SU-DHL-6 (cell line): Measurements from ENCODE around the gene SPDYA.
A peak's percentile ranks its signal among the peaks of the same experiment; 100 is the strongest.

Source experiments
- H2AFZ ChIP-seq: fragments of 200-600 bp; sonication (generic); 2 replicates; pipeline ENCODE4 v1.6.1; 2014; ENCODE audit warnings: low read depth, mild to moderate bottlenecking, moderate library complexity, mixed read lengths, antibody characterized with exemption, low read length; ENCODE audit not compliant: severe bottlenecking
- H3F3A ChIP-seq: fragments of 200-600 bp; shearing (Covaris generic); 2 replicates; pipeline ENCODE4 v1.6.0; 2016; ENCODE audit warnings: antibody characterized with exemption, mild to moderate bottlenecking; ENCODE audit not compliant: insufficient read depth
- H3K27ac ChIP-seq: fragments of 200-600 bp; sonication (generic); 2 replicates; pipeline ENCODE4 v1.5.1; 2016; ENCODE audit warnings: low read depth, mild to moderate bottlenecking, low read length, moderate library complexity, mixed read lengths
- H3K27me3 ChIP-seq: fragments of 200-600 bp; sonication (generic), shearing (Covaris generic); 2 replicates; pipeline ENCODE4 v1.6.0; 2014; ENCODE audit warnings: mild to moderate bottlenecking, low read length
- H3K36me3 ChIP-seq: fragments of 200-600 bp; sonication (generic); 2 replicates; pipeline ENCODE4 v1.6.1; 2014; ENCODE audit warnings: mild to moderate bottlenecking, low read length, mixed read lengths
- H3K4me2 ChIP-seq: fragments of 300-600, 200-600 bp; shearing (Covaris generic), sonication (generic); 2 replicates; pipeline ENCODE4 v1.6.0; 2014; ENCODE audit warnings: low read length, low read depth, mild to moderate bottlenecking; ENCODE audit not compliant: poor library complexity, severe bottlenecking
- H3K4me3 ChIP-seq: fragments of 200-600 bp; sonication (generic); 2 replicates; pipeline ENCODE4 v1.5.1; 2014; ENCODE audit warnings: antibody characterized with exemption, low read length, mild to moderate bottlenecking, mixed read lengths; ENCODE audit not compliant: insufficient read depth, poor library complexity, severe bottlenecking
- H3K79me2 ChIP-seq: fragments of 200-600 bp; sonication (generic); 2 replicates; pipeline ENCODE4 v1.6.1; 2014; ENCODE audit warnings: mild to moderate bottlenecking, low read length, moderate library complexity; ENCODE audit not compliant: insufficient read depth
- H3K9ac ChIP-seq: fragments of 200-600 bp; sonication (generic); 2 replicates; pipeline ENCODE4 v1.7.0; 2014; ENCODE audit warnings: mild to moderate bottlenecking, low read length
- H3K9me2 ChIP-seq: fragments of 200-600 bp; sonication (generic); replicated peaks from 2 replicates; pipeline ENCODE4 v1.6.1; 2014; ENCODE audit warnings: low read length; ENCODE audit not compliant: insufficient read depth
- H3K9me3 ChIP-seq: fragments of 200-600 bp; sonication (generic); 2 replicates; pipeline ENCODE4 v1.6.1; 2014; ENCODE audit warnings: low read length, mixed read lengths; ENCODE audit not compliant: insufficient read depth
- H4K20me1 ChIP-seq: fragments of 200-600 bp; sonication (generic); 2 replicates; pipeline ENCODE4 v1.6.1; 2014; ENCODE audit warnings: low read depth, mild to moderate bottlenecking, antibody characterized with exemption, low read length, moderate library complexity, mixed read lengths
- EZH2phosphoT487 ChIP-seq: fragments of 200-600 bp; sonication (generic), shearing (Covaris generic); conservative IDR thresholded peaks from 2 replicates; pipeline ENCODE4 v1.6.1; 2018; ENCODE audit warnings: mild to moderate bottlenecking, antibody characterized with exemption, low read length, moderate library complexity, mixed read lengths
- TF ChIP-seq, protein P1 (sequence below): fragments of 200-600 bp; sonication (generic); IDR thresholded peaks from one replicate; pipeline ENCODE4 v1.5.1; 2017; ENCODE audit warnings: antibody characterized with exemption, mild to moderate bottlenecking, low read length, moderate library complexity; ENCODE audit not compliant: insufficient read depth, poor library complexity, severe bottlenecking

Gene SPDYA

DNA sequence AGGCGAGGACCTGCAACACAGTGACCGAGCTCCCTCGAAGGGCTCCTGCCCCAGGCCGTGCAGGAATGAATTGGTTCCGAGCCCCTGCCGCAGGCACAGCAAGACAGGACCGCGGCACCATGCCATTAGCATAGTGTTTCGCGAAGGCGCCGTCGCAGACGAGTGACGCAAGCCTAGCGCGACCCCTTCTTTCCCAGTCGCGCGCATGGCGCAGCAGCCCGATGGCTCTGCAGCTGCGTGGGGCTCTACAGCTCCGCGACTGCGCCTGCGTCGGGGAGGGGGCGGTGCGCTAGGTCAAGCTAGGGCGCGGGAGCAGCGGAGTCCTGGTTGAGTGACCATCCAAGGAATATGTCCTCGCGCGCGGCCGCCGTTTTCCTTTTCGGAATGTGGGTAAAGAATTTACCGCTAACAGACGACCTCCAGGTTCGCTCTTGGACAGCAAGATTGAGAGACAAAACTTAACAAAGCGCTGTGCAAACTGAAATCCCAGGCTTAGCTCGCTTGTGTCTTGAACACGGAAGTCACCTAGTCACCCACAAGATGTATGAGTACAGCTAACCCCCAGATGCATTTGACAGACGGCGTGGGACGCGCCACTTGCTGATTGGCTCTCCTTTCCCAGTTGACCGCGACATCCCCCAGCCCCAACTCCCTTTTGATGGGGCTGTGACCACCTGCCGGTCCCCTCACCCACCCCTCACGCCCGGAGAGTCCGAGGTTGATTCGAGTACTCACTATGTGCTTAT lies 59.7 kb downstream of the SPDYA start, which contains the start of gene TRMT61B:
Gene TRMT61B, minus strand, starts transcription at position 164 of the 746 bp plus-strand sequence. Its CDS starts 32 bp downstream, at position 132.
- Histone ChIP-seq H3K27ac (peak within 1 kb of the TSS; percentile 56), H3K27me3 (no peaks in the 10 kb centered on the region), H3K4me3 (peak within 1 kb of the TSS; percentile 81), H3K9me3 (no peaks in the 10 kb centered on the region), H3K9ac (peak within 1 kb of the TSS; percentile 87), H3K36me3 (no peaks in the 10 kb centered on the region), H4K20me1 (no peaks in the 10 kb centered on the region), H3K79me2 (peaks cover 36% of the 10 kb centered on the region), H3K4me2 (peak within 1 kb of the TSS; percentile 87), H3K9me2 (no peaks in the 10 kb centered on the region), H3F3A (no peaks in the 10 kb centered on the region; the same call in 1 of the 2 replicates), H2AFZ (peak within 1 kb of the TSS; percentile 93)
- TF ChIP-seq, protein P1, sequence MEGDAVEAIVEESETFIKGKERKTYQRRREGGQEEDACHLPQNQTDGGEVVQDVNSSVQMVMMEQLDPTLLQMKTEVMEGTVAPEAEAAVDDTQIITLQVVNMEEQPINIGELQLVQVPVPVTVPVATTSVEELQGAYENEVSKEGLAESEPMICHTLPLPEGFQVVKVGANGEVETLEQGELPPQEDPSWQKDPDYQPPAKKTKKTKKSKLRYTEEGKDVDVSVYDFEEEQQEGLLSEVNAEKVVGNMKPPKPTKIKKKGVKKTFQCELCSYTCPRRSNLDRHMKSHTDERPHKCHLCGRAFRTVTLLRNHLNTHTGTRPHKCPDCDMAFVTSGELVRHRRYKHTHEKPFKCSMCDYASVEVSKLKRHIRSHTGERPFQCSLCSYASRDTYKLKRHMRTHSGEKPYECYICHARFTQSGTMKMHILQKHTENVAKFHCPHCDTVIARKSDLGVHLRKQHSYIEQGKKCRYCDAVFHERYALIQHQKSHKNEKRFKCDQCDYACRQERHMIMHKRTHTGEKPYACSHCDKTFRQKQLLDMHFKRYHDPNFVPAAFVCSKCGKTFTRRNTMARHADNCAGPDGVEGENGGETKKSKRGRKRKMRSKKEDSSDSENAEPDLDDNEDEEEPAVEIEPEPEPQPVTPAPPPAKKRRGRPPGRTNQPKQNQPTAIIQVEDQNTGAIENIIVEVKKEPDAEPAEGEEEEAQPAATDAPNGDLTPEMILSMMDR = no peak
- TF ChIP-seq EZH2phosphoT487 = no peak

DNA sequence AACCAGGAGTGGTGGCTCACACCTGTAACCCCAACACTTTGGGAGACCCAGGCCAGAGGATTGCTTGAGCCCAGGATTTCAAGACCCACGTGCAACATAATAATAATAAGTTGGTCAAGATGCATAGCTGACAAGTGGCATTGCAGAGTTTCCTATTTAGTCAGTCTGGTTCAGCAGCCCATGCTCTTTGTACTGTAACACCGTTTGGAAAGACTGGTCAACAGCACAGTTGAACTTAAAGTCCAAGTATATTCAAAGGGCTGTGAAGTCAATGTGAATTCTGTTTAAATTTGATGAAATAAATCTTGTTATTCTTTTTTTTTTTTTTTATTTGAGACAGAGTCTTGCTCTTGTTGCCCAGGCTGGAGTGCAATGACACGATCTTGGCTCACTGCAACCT lies 61.0 kb downstream of the SPDYA start:
- no peaks in the 10 kb centered on the region; the same call in 1 of the 2 replicates for H3F3A ChIP-seq
- no peak overlapping the region for H3K27ac ChIP-seq
- TF ChIP-seq, protein P1 = no peak
- TF ChIP-seq EZH2phosphoT487 = no peak
- H3K9me3 ChIP-seq = no peaks in the 10 kb centered on the region
- H3K4me3 ChIP-seq = no peak overlapping the region
- H3K27me3 ChIP-seq = no peaks in the 10 kb centered on the region
- peak overlapping the region; percentile 93 for H2AFZ ChIP-seq
- no peaks in the 10 kb centered on the region for H3K9me2 ChIP-seq
- H3K36me3 ChIP-seq = no peaks in the 10 kb centered on the region
- H3K4me2 ChIP-seq = no peak overlapping the region
- H3K79me2 ChIP-seq = peaks cover 31% of the 10 kb centered on the region
- H3K9ac ChIP-seq = no peak overlapping the region
- H4K20me1 ChIP-seq = no peaks in the 10 kb centered on the region

DNA sequence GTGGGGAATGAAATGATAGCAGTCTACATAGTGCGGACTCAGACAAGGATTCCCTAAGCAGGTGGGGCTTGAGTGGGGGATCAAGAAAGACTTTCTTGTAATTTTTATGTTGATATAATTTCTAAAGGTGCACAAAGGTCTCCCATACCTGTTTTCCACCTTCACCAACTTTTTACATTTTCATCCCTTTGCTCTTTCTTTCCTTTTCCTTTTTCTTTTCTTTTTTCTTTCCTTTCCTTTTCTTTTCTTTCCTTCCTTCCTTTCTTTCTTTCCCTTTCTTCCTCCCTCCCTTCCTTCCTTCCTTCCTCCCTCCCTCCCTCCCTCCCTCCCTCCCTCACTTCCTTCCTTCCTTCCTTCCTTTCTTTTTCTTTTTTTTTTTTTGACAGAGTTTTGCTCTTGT lies 69.6 kb downstream of the SPDYA start:
- no peak overlapping the region for H3K4me2 ChIP-seq
- TF ChIP-seq, protein P1 = no peak
- no peak for TF ChIP-seq EZH2phosphoT487
- no peaks in the 10 kb centered on the region for H3F3A ChIP-seq
- no peak overlapping the region for H3K4me3 ChIP-seq
- H3K9me3 ChIP-seq = no peaks in the 10 kb centered on the region
- H4K20me1 ChIP-seq = no peaks in the 10 kb centered on the region
- no peak overlapping the region for H2AFZ ChIP-seq
- no peaks in the 10 kb centered on the region for H3K9me2 ChIP-seq
- no peak overlapping the region for H3K27ac ChIP-seq
- H3K36me3 ChIP-seq = no peaks in the 10 kb centered on the region
- H3K79me2 ChIP-seq = no peaks in the 10 kb centered on the region
- no peak overlapping the region for H3K9ac ChIP-seq
- H3K27me3 ChIP-seq = no peaks in the 10 kb centered on the region
